IMR-90 (cell line): ENCODE data around the gene NEURL4. TPM values are rescaled to one million over a fixed set of nuclear protein-coding genes. Genes with fewer than 3 reads are reported as not detected.

Experiments
- ATAC-seq: fragments of 200-7000 bp; cut with Tn5 transposase; 2 replicates; pipeline ENCODE4 v1.9.1; 2020; ENCODE audit warnings: low read depth, mild to moderate bottlenecking, moderate library complexity
- Bru-seq: library from RNA; stranded (reverse); fragments of 400-500 nt; gene quantifications from one replicate; lab custom pipeline; 2021; lab: Mats Ljungman, UMichigan
- BruChase-seq, 2 experiments: library from RNA; stranded (reverse); fragments of 400-500 nt; gene quantifications; one replicate each; lab custom pipeline; 2021; lab: Mats Ljungman, UMichigan
- BruUV-seq: library from RNA; stranded (reverse); fragments of 400-500 nt; replicated peaks from 2 replicates; lab custom pipeline; 2021; lab: Mats Ljungman, UMichigan
- CTCF ChIA-PET: fragments of 300-600 bp; formaldehyde crosslinking; extraction: SDS; loops from one replicate; lab custom pipeline; 2021; ENCODE audit warnings: antibody characterized with exemption; lab: Yijun Ruan, JAX
- POLR2A ChIA-PET: fragments of 300-600 bp; sonication (Branson Sonifier 250); formaldehyde crosslinking; loops from one replicate; lab custom pipeline; 2022; ENCODE audit warnings: antibody characterized with exemption; ENCODE audit not compliant: unreplicated experiment; lab: Charles Lee
- DNase-seq: peaks from one replicate; pipeline ENCODE4 v3.0.0; 2013
- H2AFZ ChIP-seq: replicated peaks from 2 replicates; pipeline ENCODE3; 2013; ENCODE audit warnings: low read length, mild to moderate bottlenecking; ENCODE audit not compliant: poor library complexity
- H2AK5ac ChIP-seq: 2 replicates; pipeline ENCODE4 v1.6.1; 2013; ENCODE audit warnings: low read depth, low read length, inconsistent platforms
- H2AK9ac ChIP-seq: replicated peaks from 2 replicates; pipeline ENCODE3; 2013; ENCODE audit warnings: mild to moderate bottlenecking, low read depth, low read length, moderate library complexity; ENCODE audit not compliant: poor library complexity
- H2BK120ac ChIP-seq: 2 replicates; pipeline ENCODE4 v1.6.1; 2013; ENCODE audit warnings: low read depth, low read length, inconsistent platforms
- H2BK15ac ChIP-seq: 3 replicates; pipeline ENCODE4 v1.6.1; 2013; ENCODE audit warnings: low read depth, low read length, inconsistent platforms
- H2BK20ac ChIP-seq: 2 replicates; pipeline ENCODE4 v1.6.1; 2013; ENCODE audit warnings: low read depth, mild to moderate bottlenecking, inconsistent platforms, low read length, moderate library complexity
- H2BK5ac ChIP-seq: 2 replicates; pipeline ENCODE4 v1.6.1; 2013; ENCODE audit warnings: mild to moderate bottlenecking, low read depth, low read length, inconsistent platforms; ENCODE audit not compliant: poor library complexity, severe bottlenecking
- H3K14ac ChIP-seq: replicated peaks from 2 replicates; pipeline ENCODE4 v1.6.1; 2013; ENCODE audit warnings: low read depth, low read length, inconsistent platforms
- H3K18ac ChIP-seq: 2 replicates; pipeline ENCODE4 v1.6.1; 2013; ENCODE audit warnings: low read depth, low read length, control low read depth
- H3K23ac ChIP-seq: 2 replicates; pipeline ENCODE4 v1.6.1; 2013; ENCODE audit warnings: low read depth, low read length, inconsistent platforms
- H3K27ac ChIP-seq: 2 replicates; pipeline ENCODE4 v1.5.1; 2013; ENCODE audit warnings: mild to moderate bottlenecking, control low read depth, low read length; ENCODE audit not compliant: insufficient read depth
- H3K27me3 ChIP-seq: 2 replicates; pipeline ENCODE4 v1.6.1; 2013; ENCODE audit warnings: low read length; ENCODE audit not compliant: control insufficient read depth, insufficient read depth
- H3K36me3 ChIP-seq: 2 replicates; pipeline ENCODE4 v1.6.1; 2013; ENCODE audit warnings: low read length, mixed read lengths; ENCODE audit not compliant: control insufficient read depth, insufficient read depth
- H3K4ac ChIP-seq: 2 replicates; pipeline ENCODE4 v1.6.1; 2013; ENCODE audit warnings: low read depth, low read length, inconsistent platforms
- H3K4me1 ChIP-seq: 2 replicates; pipeline ENCODE4 v1.6.1; 2013; ENCODE audit warnings: low read length, mixed read lengths; ENCODE audit not compliant: control insufficient read depth, insufficient read depth
- H3K4me2 ChIP-seq: 2 replicates; pipeline ENCODE4 v1.6.1; 2013; ENCODE audit warnings: low read depth, mild to moderate bottlenecking, control low read depth, low read length, moderate library complexity
- H3K4me3 ChIP-seq: 2 replicates; pipeline ENCODE4 v1.5.1; 2013; ENCODE audit warnings: low read depth, mild to moderate bottlenecking, control low read depth, low read length, moderate library complexity; ENCODE audit not compliant: insufficient read depth
- H3K56ac ChIP-seq: 2 replicates; pipeline ENCODE4 v1.6.1; 2013; ENCODE audit warnings: low read length, inconsistent platforms; ENCODE audit not compliant: insufficient read depth; ENCODE audit errors: extremely low read depth
- H3K79me1 ChIP-seq, 2 experiments: 2 replicates each; pipeline ENCODE4 v1.6.1; 2013; ENCODE audit warnings: low read length in 2 of 2, inconsistent platforms in 1 of 2, low read depth in 1 of 2
- H3K9ac ChIP-seq: 2 replicates; pipeline ENCODE4 v1.6.1; 2013; ENCODE audit warnings: low read depth, low read length, control low read depth
- H3K9me1 ChIP-seq: 2 replicates; pipeline ENCODE4 v1.6.1; 2013; ENCODE audit warnings: low read length, inconsistent platforms; ENCODE audit not compliant: insufficient read depth
- H3K9me3 ChIP-seq: 2 replicates; pipeline ENCODE4 v1.6.1; 2013; ENCODE audit warnings: low read length; ENCODE audit not compliant: control insufficient read depth, insufficient read depth
- H4K20me1 ChIP-seq: 2 replicates; pipeline ENCODE4 v1.6.1; 2013; ENCODE audit warnings: low read length, inconsistent platforms; ENCODE audit not compliant: insufficient read depth
- H4K5ac ChIP-seq: 2 replicates; pipeline ENCODE4 v1.6.1; 2013; ENCODE audit warnings: mild to moderate bottlenecking, low read depth, low read length, control low read depth
- H4K8ac ChIP-seq, 2 experiments: 2 replicates each; pipeline ENCODE4 v1.6.1; 2013; ENCODE audit warnings: low read depth in 2 of 2, low read length in 2 of 2, control low read depth in 1 of 2, inconsistent platforms in 1 of 2
- H4K91ac ChIP-seq: 2 replicates; pipeline ENCODE4 v1.6.1; 2013; ENCODE audit warnings: low read depth, low read length, inconsistent platforms; ENCODE audit not compliant: insufficient read depth
- CEBPB ChIP-seq: IDR thresholded peaks from 2 replicates; pipeline ENCODE4 v1.6.1; 2012; ENCODE audit warnings: low read depth, low read length, improper control_type of control experiment
- MAZ ChIP-seq: IDR thresholded peaks from 2 replicates; pipeline ENCODE4 v1.6.1; 2012; ENCODE audit warnings: low read depth, mild to moderate bottlenecking, low read length, improper control_type of control experiment, moderate library complexity, borderline replicate concordance
- RCOR1 ChIP-seq: IDR thresholded peaks from 2 replicates; pipeline ENCODE4 v1.6.1; 2012; ENCODE audit warnings: mild to moderate bottlenecking, low read length, improper control_type of control experiment; ENCODE audit not compliant: insufficient replicate concordance
- WGBS, 2 experiments: methylation state at CpG; one replicate each; pipeline versions ENCODE4 v1.1.5 to v1.1.7; 2013; ENCODE audit warnings: missing lambda C conversion rate in 2 of 2; ENCODE audit not compliant: insufficient read length in 1 of 2; ENCODE audit errors: extremely low coverage in 2 of 2; 5-methylcytosine and 5-hydroxymethylcytosine counted together
- dilution Hi-C: fragments of 300-500 bp; cut with HindIII; formaldehyde crosslinking; loops from one replicate; pipeline ENCODE4 v1.14.3; 2018; ENCODE audit warnings: low sequenced_read_pairs; ENCODE audit not compliant: unreplicated experiment
- in situ Hi-C: fragments of 300-500 bp; cut with MboI; formaldehyde crosslinking; loops from 3 replicates; pipeline ENCODE4 v1.14.3; 2019; ENCODE audit warnings: low sequenced_read_pairs, inconsistent platforms, mixed read lengths
- intact Hi-C: fragments of 100-400 bp; cut with micrococcal nuclease; formaldehyde crosslinking; loops from 2 replicates; pipeline ENCODE4 v1.10.0; 2022
- long read RNA-seq: library from polyadenylated mRNA; unstranded; transcript quantifications from one replicate; pipeline ENCODE4 v2.0.0, GENCODE V29; 2021; ENCODE audit not compliant: unreplicated experiment
- polyA plus RNA-seq, 3 experiments: library from polyadenylated mRNA; depleted of rRNA; stranded (reverse); fragments of >200 nt; gene quantifications; 2 replicates each; pipeline ENCODE4 v1.2.3, GENCODE V29; 2012; ENCODE audit warnings: low replicate concordance in 1 of 3
- total RNA-seq: library from RNA; depleted of rRNA; stranded (reverse); fragments of >200 nt; gene quantifications from 2 replicates; pipeline ENCODE4 v1.2.3, GENCODE V29; 2012; rRNA removed
- TF ChIP-seq, protein P1 (sequence below): conservative IDR thresholded peaks from 2 replicates; pipeline ENCODE4 v1.5.1; 2012; ENCODE audit warnings: mild to moderate bottlenecking, low read depth, low read length, improper control_type of control experiment

The NEURL4 gene
- total RNA-seq: 8.4 and 9.2 TPM in 2 replicates
- 23.3 and 26.3 TPM in 2 replicates for polyA plus RNA-seq (2012; rRNA removed)
- polyA plus RNA-seq (2012; cell fraction: cytosol; rRNA removed): 8.2 and 10.6 TPM in 2 replicates
- polyA plus RNA-seq (2012; cell fraction: nucleus; rRNA removed; ENCODE audit: low replicate concordance): 135 and 269 TPM in 2 replicates
- Bru-seq, nascent RNA: percentile 48 among the genes with signal in this experiment
- percentile 63 among the genes with signal in this experiment for BruChase-seq, experiment 1, labeled RNA remaining after a 6-hour chase
- percentile 65 among the genes with signal in this experiment for BruChase-seq, experiment 2, labeled RNA remaining after a 2-hour chase
- long read RNA-seq, partial matches to known transcripts: 12 of 20 reads
- long read RNA-seq, other reads (novel, unspliced or antisense): 8 of 20 reads

DNA sequence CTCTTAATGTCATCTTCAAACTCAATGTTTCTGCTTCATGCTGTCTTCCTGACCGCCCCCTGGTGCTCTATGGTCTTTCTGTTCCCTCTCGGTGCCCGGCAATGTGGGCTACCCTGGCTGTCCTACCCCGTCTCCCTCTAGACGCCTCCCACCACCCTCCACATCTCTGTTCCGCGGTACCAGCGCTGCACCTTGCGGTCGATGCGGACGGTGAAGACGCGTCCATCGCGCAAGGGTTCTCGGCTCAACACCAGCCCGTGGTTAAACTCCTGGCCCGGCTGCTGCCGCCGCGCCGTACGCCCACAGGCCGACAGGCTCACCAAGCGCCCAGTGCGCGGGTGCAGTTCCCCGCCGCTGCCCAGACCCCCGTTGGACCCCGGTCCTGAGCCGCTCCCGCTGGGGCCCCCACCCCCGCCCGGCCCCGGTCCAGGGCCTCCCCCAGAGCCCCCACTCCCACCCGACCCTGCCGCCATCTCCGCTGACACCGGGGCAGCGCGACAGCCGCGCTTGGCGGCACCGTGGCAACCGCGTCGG lies at the start of gene NEURL4:
Gene NEURL4 (minus strand): TSS at position 496 of the 534 bp plus-strand sequence. CDS start 23 bp downstream, at position 473.
- no TSS peak for BruUV-seq
- Histone ChIP-seq H2BK20ac (no peak within 1 kb of the TSS), H3K4me3 (peak within 1 kb of the TSS; percentile 86), H3K4me1 (peaks cover 5% of the 10 kb centered on the region; the same call in 1 of the 2 replicates), H3K18ac (peak within 1 kb of the TSS; percentile 11; the same call in 1 of the 2 replicates), H2AK5ac (peak within 1 kb of the TSS; percentile 92), H2BK5ac (peak within 1 kb of the TSS; percentile 88), H3K14ac (peak within 1 kb of the TSS; percentile 95), H3K9ac (peak within 1 kb of the TSS; percentile 94), H4K8ac (peak within 1 kb of the TSS; percentile 39 to 89; a peak in 3 of 4 replicates), H3K4me2 (peak within 1 kb of the TSS; percentile 93), H3K36me3 (peaks cover 18% of the 10 kb centered on the region), H4K20me1 (peaks cover 7% of the 10 kb centered on the region), H3K23ac (peak within 1 kb of the TSS; percentile 94), H3K56ac (peak within 1 kb of the TSS; percentile 76), H2BK120ac (peak within 1 kb of the TSS; percentile 71), H4K91ac (peak within 1 kb of the TSS; percentile 78), H3K4ac (peak within 1 kb of the TSS; percentile 86), H2AK9ac (peak within 1 kb of the TSS; percentile 94), H4K5ac (peak within 1 kb of the TSS; percentile 44), H3K9me1 (peaks cover 6% of the 10 kb centered on the region; the same call in 1 of the 2 replicates), H2AFZ (peak within 1 kb of the TSS; percentile 97), H3K27me3 (no peaks in the 10 kb centered on the region; the same call in 1 of the 2 replicates), H3K27ac (peak within 1 kb of the TSS; percentile 87), H3K9me3 (no peaks in the 10 kb centered on the region), H3K79me1 (peaks cover 10 to 29% of the 10 kb centered on the region in 2 experiments; a peak in 3 of 4 replicates), H2BK15ac (no peak within 1 kb of the TSS)
- POLR2A ChIA-PET: no interaction called here
- 1% methylated on average over 18 of the region's 50 CpGs; no CpG with 5 or more reads in 1 of the 2 experiments for WGBS, 2 experiments
- CTCF ChIA-PET: interaction anchor here (0.6 kb wide), 1 partner anchor 344 kb away, joined by 3 read pairs; no protein-coding TSS in a partner anchor
- dilution Hi-C loops (no loop called here), intact Hi-C loops (loop anchor here (10.0 kb wide), 1 partner anchor 236 kb away; the partner anchor contains the start of gene SENP3), in situ Hi-C loops (no loop called here)
- DNase-seq (no peak), ATAC-seq (peak; percentile 10)
- no peak for TF ChIP-seq RCOR1
- TF ChIP-seq, protein P1, sequence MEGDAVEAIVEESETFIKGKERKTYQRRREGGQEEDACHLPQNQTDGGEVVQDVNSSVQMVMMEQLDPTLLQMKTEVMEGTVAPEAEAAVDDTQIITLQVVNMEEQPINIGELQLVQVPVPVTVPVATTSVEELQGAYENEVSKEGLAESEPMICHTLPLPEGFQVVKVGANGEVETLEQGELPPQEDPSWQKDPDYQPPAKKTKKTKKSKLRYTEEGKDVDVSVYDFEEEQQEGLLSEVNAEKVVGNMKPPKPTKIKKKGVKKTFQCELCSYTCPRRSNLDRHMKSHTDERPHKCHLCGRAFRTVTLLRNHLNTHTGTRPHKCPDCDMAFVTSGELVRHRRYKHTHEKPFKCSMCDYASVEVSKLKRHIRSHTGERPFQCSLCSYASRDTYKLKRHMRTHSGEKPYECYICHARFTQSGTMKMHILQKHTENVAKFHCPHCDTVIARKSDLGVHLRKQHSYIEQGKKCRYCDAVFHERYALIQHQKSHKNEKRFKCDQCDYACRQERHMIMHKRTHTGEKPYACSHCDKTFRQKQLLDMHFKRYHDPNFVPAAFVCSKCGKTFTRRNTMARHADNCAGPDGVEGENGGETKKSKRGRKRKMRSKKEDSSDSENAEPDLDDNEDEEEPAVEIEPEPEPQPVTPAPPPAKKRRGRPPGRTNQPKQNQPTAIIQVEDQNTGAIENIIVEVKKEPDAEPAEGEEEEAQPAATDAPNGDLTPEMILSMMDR: no peak
- no peak for TF ChIP-seq MAZ
- no peak for TF ChIP-seq CEBPB
